K562 (cell line): Measurements from ENCODE around the gene CHPF2. TPM values are rescaled to one million over a fixed set of nuclear protein-coding genes. Genes with fewer than 3 reads are reported as not detected.
A peak's percentile ranks its signal among the peaks of the same experiment; 100 is the strongest.

Experiments used
- ATAC-seq: fragments of 200-7000 bp; cut with Tn5 transposase; 3 replicates; pipeline ENCODE4 v1.9.1; 2020; ENCODE audit warnings: moderate library complexity
- BruUV-seq: library from RNA; stranded (reverse); fragments of 400-500 nt; replicated peaks from 2 replicates; lab custom pipeline; 2021; lab: Mats Ljungman, UMichigan
- CTCF ChIA-PET: fragments of 300-600 bp; formaldehyde crosslinking; extraction: SDS; loops from one replicate; lab custom pipeline; 2021; ENCODE audit warnings: low intra/inter-chr PET ratio; lab: Yijun Ruan, JAX
- POLR2A ChIA-PET: fragments of 300-600, 350-650 bp; sonication (Branson Sonifier 250); formaldehyde crosslinking; extraction: SDS; loops from one replicate; lab custom pipeline; 2021; ENCODE audit warnings: antibody characterized with exemption, inconsistent platforms; lab: Yijun Ruan, JAX
- DNase-seq, 4 experiments: peaks; one replicate each; pipeline versions ENCODE4 v3.0.0 to v3.0.0-alpha.2; 2011 to 2018; ENCODE audit warnings: low spot score in 3 of 4, mixed read lengths in 3 of 4; ENCODE audit errors: extremely low read depth in 1 of 4
- FAIRE-seq: peaks from 2 replicates; lab custom pipeline; 2011; peaks lifted over from hg19 to GRCh38; lab: Jason Lieb, UNC
- H2AFZ ChIP-seq: 2 replicates; pipeline ENCODE4 v1.6.0; 2011; ENCODE audit warnings: low read depth, low read length, control low read depth, inconsistent platforms
- H3K27ac ChIP-seq: fragments of 200-600 bp; 3 replicates; pipeline ENCODE4 v1.8.0; 2011; ENCODE audit warnings: low read depth, mild to moderate bottlenecking, control low read depth, inconsistent platforms, low read length, moderate library complexity, mixed read lengths; ENCODE audit errors: extremely low read depth
- H3K27me3 ChIP-seq, 2 experiments: fragments of 300-600 bp in 1 of 2; 2 replicates in 1 of 2; 3 replicates in 1 of 2; pipeline versions ENCODE4 v1.6.0 to v1.8.0; 2011; ENCODE audit warnings: inconsistent platforms in 2 of 2, low read length in 2 of 2, mild to moderate bottlenecking in 1 of 2, mixed read lengths in 1 of 2, moderate library complexity in 1 of 2; ENCODE audit not compliant: control insufficient read depth in 2 of 2, insufficient read depth in 2 of 2
- H3K36me3 ChIP-seq: fragments of 300-600 bp; 3 replicates; pipeline ENCODE4 v1.8.0; 2011; ENCODE audit warnings: mild to moderate bottlenecking, low read length, inconsistent platforms; ENCODE audit not compliant: control insufficient read depth, insufficient read depth
- H3K4me1 ChIP-seq, 2 experiments: fragments of 200-600 bp in 1 of 2; replicated peaks in 1 of 2; 2 replicates in 1 of 2; 3 replicates in 1 of 2; pipeline versions ENCODE4 v1.5.1 to v1.8.0; 2011; ENCODE audit warnings: inconsistent platforms in 2 of 2, low read length in 2 of 2, mild to moderate bottlenecking in 1 of 2, mixed read lengths in 1 of 2, moderate library complexity in 1 of 2; ENCODE audit not compliant: control insufficient read depth in 2 of 2, insufficient read depth in 2 of 2
- H3K4me2 ChIP-seq: 2 replicates; pipeline ENCODE4 v1.6.1; 2011; ENCODE audit warnings: low read length, control low read depth, inconsistent platforms, mixed read lengths; ENCODE audit not compliant: insufficient read depth
- H3K4me3 ChIP-seq: fragments of 200-600 bp; sonication (generic), shearing (Covaris generic); 2 replicates; pipeline ENCODE4 v1.5.1; 2016; ENCODE audit warnings: control low read depth, inconsistent platforms
- H3K79me2 ChIP-seq: fragments of 200-600 bp; 3 replicates; pipeline ENCODE4 v1.8.0; 2011; ENCODE audit warnings: low read length, inconsistent platforms; ENCODE audit not compliant: control insufficient read depth, insufficient read depth
- H3K9ac ChIP-seq, 2 experiments: 2 replicates each; pipeline versions ENCODE4 v1.6.0 to v1.6.1; 2011; ENCODE audit warnings: low read depth in 2 of 2, low read length in 2 of 2, control low read depth in 1 of 2, inconsistent platforms in 1 of 2, mild to moderate bottlenecking in 1 of 2, mixed read lengths in 1 of 2; ENCODE audit not compliant: insufficient read depth in 1 of 2
- H3K9me1 ChIP-seq: one replicate; pipeline ENCODE4 v1.6.0; 2011; ENCODE audit warnings: inconsistent platforms, mild to moderate bottlenecking, low read length, moderate library complexity; ENCODE audit not compliant: control insufficient read depth, insufficient read depth
- H3K9me3 ChIP-seq: replicated peaks from 2 replicates; pipeline ENCODE4 v1.5.1; 2011; ENCODE audit warnings: low read depth, low read length, inconsistent platforms; ENCODE audit not compliant: control insufficient read depth, insufficient read depth
- H4K20me1 ChIP-seq: replicated peaks from 2 replicates; pipeline ENCODE4 v1.6.1; 2011; ENCODE audit warnings: low read length, inconsistent platforms, mixed read lengths; ENCODE audit not compliant: control insufficient read depth, insufficient read depth
- AFF4 ChIP-seq: sonication (generic); formaldehyde crosslinking; IDR thresholded peaks from 2 replicates; pipeline ENCODE4 v1.8.0; 2023; ENCODE audit warnings: mild to moderate bottlenecking, missing genetic modification reagents
- ATF3 ChIP-seq, 2 experiments: fragments of 450-650 bp in 1 of 2; sonication (generic) in 1 of 2; formaldehyde crosslinking in 1 of 2; IDR thresholded peaks in 1 of 2; conservative IDR thresholded peaks in 1 of 2; 2 replicates each; pipeline versions ENCODE4 v1.6.1 to v1.8.1; 2016 to 2023; ENCODE audit warnings: mild to moderate bottlenecking in 2 of 2, moderate library complexity in 2 of 2, inconsistent platforms in 1 of 2, missing genetic modification reagents in 1 of 2
- CREB3L1 ChIP-seq: fragments of 450-650 bp; IDR thresholded peaks from 2 replicates; pipeline ENCODE4 v1.6.1; 2014; ENCODE audit warnings: low read depth, mild to moderate bottlenecking, moderate library complexity, borderline replicate concordance
- DDX20 ChIP-seq: fragments of 450-650 bp; IDR thresholded peaks from 2 replicates; pipeline ENCODE4 v1.6.1; 2016; ENCODE audit warnings: missing genetic modification characterization, low read depth, mild to moderate bottlenecking, missing compliant biosample characterization, moderate library complexity
- FOXK2 ChIP-seq, 2 experiments: fragments of 450-650 bp; IDR thresholded peaks in 1 of 2; conservative IDR thresholded peaks in 1 of 2; 2 replicates each; pipeline ENCODE4 v1.6.1; 2016; ENCODE audit warnings: low read depth in 2 of 2, mild to moderate bottlenecking in 1 of 2
- MCM5 ChIP-seq: fragments of 450-650 bp; IDR thresholded peaks from 2 replicates; pipeline ENCODE4 v1.6.1; 2016; ENCODE audit warnings: low read depth
- MYC ChIP-seq, 2 experiments: fragments of 250-450 bp in 1 of 2; sonication (Bioruptor Pico) in 1 of 2; IDR thresholded peaks; 2 replicates each; pipeline versions ENCODE4 v1.5.1 to v1.6.1; 2012 to 2021; ENCODE audit warnings: low read depth in 2 of 2, borderline replicate concordance in 1 of 2, improper control_type of control experiment in 1 of 2, low read length in 1 of 2, mild to moderate bottlenecking in 1 of 2, moderate library complexity in 1 of 2
- RBM34 ChIP-seq: fragments of 200-400 bp; formaldehyde crosslinking; IDR thresholded peaks from 2 replicates; pipeline ENCODE4 v1.6.1; 2018; ENCODE audit warnings: low read length, borderline replicate concordance; ENCODE audit not compliant: insufficient read depth
- TFAM ChIP-seq: fragments of 250-450 bp; sonication (Bioruptor Pico); conservative IDR thresholded peaks from 2 replicates; pipeline ENCODE4 v1.5.0; 2021; ENCODE audit warnings: mild to moderate bottlenecking, moderate library complexity
- WGBS: fragments of 100-300 bp; shearing (Covaris generic); methylation state at CpG from one replicate; pipeline ENCODE4 v1.1.6; 2016; ENCODE audit warnings: low coverage, mixed read lengths; ENCODE audit not compliant: insufficient coverage; ENCODE audit errors: missing lambda C conversion rate; 5-methylcytosine and 5-hydroxymethylcytosine counted together
- in situ Hi-C: fragments of 300-500 bp; cut with MboI; formaldehyde crosslinking; loops from 4 replicates; pipeline ENCODE4 v1.15.0; 2018; ENCODE audit warnings: inconsistent platforms, mixed read lengths
- intact Hi-C: fragments of 100-400 bp; cut with micrococcal nuclease; formaldehyde crosslinking; loops from 2 replicates; pipeline ENCODE4 v1.14.2; 2022
- polyA plus RNA-seq, 8 experiments: library from polyadenylated mRNA; depleted of rRNA in 4 of 8; stranded (reverse) in 5 of 8; unstranded in 3 of 8; fragments of >200 nt; fragmentation: Nextera tagmentation in 2 of 8; fragmentation: Illumina TruSeq in 1 of 8; extraction: Ambion mirVana in 2 of 8; extraction: Trizol in 1 of 8; gene quantifications; 2 replicates each; pipeline versions ENCODE4 v1.2.1 to v1.2.3, GENCODE V29; 2011 to 2014; ENCODE audit warnings: inconsistent platforms in 1 of 8, missing spikeins in 1 of 8
- total RNA-seq, 7 experiments: library from RNA; depleted of rRNA in 6 of 7; stranded (reverse); fragments of >200 nt in 6 of 7; fragmentation: Illumina TruSeq in 2 of 7; extraction: Trizol in 2 of 7; gene quantifications; 2 replicates each; pipeline versions ENCODE4 v1.2.1 to v1.2.3, GENCODE V29; 2011 to 2021; ENCODE audit warnings: low replicate concordance in 1 of 7

The CHPF2 gene
- total and polyA plus RNA-seq, 9 of the 15 experiments (the other 6 are each of a cell fraction or from before 2014, with no cell fraction given), result 0.08 to 32.8 (median 10.5) TPM

- no peak overlapping the region for H3K27ac ChIP-seq
- H3K9me3 ChIP-seq, result no peaks in the 10 kb centered on the region
- POLR2A ChIA-PET, result interaction anchor here (0.9 to 3.4 kb wide), 2 partner anchors 12 to 15 kb away, joined by 3 to 14 read pairs; no protein-coding TSS in a partner anchor
- intact Hi-C loops (loop anchor here (2.0 to 5.0 kb wide), 2 partner anchors 34 to 48 kb away; no protein-coding TSS in a partner anchor), in situ Hi-C loops (no loop called here)
- H3K27me3 ChIP-seq, result peaks cover 0 to 9% of the 10 kb centered on the region in 2 experiments; a peak in 1 of 5 replicates
- peaks cover 16 to 38% of the 10 kb centered on the region in 2 experiments; a peak in 4 of 5 replicates for H3K4me1 ChIP-seq
- no peak overlapping the region for H3K4me3 ChIP-seq
- H3K9me1 ChIP-seq, result peaks cover 8% of the 10 kb centered on the region
- H3K9ac ChIP-seq, result no peak overlapping the region
- H3K36me3 ChIP-seq, result peaks cover 26% of the 10 kb centered on the region; the same call in 2 of the 3 replicates
- no peak for DNase-seq
- BruUV-seq, result no TSS peak
- no peak overlapping the region for H3K4me2 ChIP-seq
- peaks cover 58% of the 10 kb centered on the region for H4K20me1 ChIP-seq
- WGBS, result 22% methylated on average over 3 of the region's 4 CpGs
- no peak for TF ChIP-seq RBM34
- TF ChIP-seq DDX20 (tag), result no peak
- no peak for TF ChIP-seq ATF3 (IDR thresholded peaks at IDR 0.05)
- TF ChIP-seq ATF3 (CRISPR knock-in tag; conservative IDR thresholded peaks at IDR 0.05), result no peak
- TF ChIP-seq FOXK2 (conservative IDR thresholded peaks at IDR 0.05 in 1 of 2, IDR thresholded peaks at IDR 0.05 in 1 of 2; ENCODE audit: low read depth in 2 of 2), result no peak
- no peak for TF ChIP-seq MCM5
- TF ChIP-seq CREB3L1, result no peak
- TF ChIP-seq MYC (IDR thresholded peaks at IDR 0.05; ENCODE audit: low read depth, low read length), result no peak
- TF ChIP-seq MYC (CRISPR knock-in tag; IDR thresholded peaks at IDR 0.05; ENCODE audit: borderline replicate concordance, low read depth), result peak; percentile 24; the same call in 1 of the 2 replicates
- TF ChIP-seq AFF4, result 0 out of 2 replicates have a peak, but pooled peaks have one; percentile 38
- TF ChIP-seq TFAM (CRISPR knock-in tag), result no peak
- H2AFZ ChIP-seq, result no peak overlapping the region
- CTCF ChIA-PET, result no interaction called here
- no peak for ATAC-seq
- no peak for FAIRE-seq
- H3K79me2 ChIP-seq, result no peaks in the 10 kb centered on the region
Measured at GRCh38 chr7:151240536-151240935, 8.3 kb downstream of the CHPF2 start.
